GM12892 (cell line): ENCODE results near the gene ZMYND19.

Source experiments
- POLR2A ChIP-seq: IDR thresholded peaks from 2 replicates; pipeline ENCODE4 v1.6.1; 2011; ENCODE audit warnings: low read depth, low read length, control low read depth
- POLR2AphosphoS5 ChIP-seq: IDR thresholded peaks from 2 replicates; pipeline ENCODE4 v1.6.1; 2011; ENCODE audit warnings: low read depth, low read length, control low read depth
- TAF1 ChIP-seq: IDR thresholded peaks from 2 replicates; pipeline ENCODE4 v1.6.1; 2011; ENCODE audit warnings: low read depth, mild to moderate bottlenecking, control low read depth, low read length, borderline replicate concordance

DNA sequence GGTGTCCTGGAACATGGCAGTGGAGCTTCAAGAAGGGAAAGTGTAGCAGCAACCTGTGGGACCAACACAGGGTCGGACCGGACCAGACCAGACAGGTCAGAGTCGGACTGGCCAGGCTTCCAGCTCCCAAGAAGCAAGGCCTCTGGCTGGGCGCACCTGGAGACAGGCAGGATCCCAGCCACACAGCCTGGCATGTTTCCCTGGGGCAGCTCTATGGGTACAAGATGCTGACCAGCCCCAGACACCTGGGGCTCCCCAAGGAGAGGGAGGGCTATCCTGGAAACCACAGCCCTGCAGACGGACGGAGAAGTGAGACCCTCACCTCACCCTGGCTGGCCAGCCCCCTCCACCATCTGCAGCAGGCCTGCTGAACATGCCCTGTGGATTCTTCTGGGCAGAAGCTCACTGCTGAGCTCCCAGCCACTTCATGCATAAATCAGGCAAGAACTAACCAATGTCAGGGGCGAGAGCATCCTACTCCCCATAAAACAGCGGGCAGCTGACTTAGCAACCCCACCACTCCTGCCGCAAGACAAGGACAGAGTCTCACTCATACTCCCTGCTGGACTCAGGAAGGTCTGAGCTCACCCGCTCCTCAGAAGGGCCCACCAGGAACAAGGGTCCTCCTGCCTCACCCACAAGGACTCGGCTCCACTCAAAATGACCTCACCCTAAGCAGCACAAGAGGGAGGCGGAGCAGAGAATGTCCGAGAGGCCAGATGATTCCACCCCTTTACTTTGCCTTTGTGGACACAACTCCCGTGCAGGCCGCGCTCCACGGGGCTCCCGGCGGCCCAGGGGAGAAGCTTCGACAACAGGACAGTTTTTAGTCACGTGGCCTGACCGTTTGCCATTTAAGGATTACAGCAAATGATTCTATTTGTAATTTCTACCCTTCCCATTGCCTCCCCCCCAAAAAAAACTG is 8.7 kb downstream of the ZMYND19 start:
- TF ChIP-seq POLR2A (no peak), POLR2AphosphoS5 (no peak), TAF1 (no peak)
